Neuronal stem cell (in vitro differentiated cells): ENCODE data around the gene IGSF9.

Experiments used
- DNase-seq: peaks from one replicate; pipeline ENCODE4 v3.0.0-alpha.2; 2013; ENCODE audit warnings: low spot score
- H2AFZ ChIP-seq: one replicate; pipeline ENCODE4 v1.6.1; 2013; ENCODE audit warnings: mild to moderate bottlenecking, low read length, inconsistent platforms
- H2AK5ac ChIP-seq: 2 replicates; pipeline ENCODE4 v1.6.1; 2013; ENCODE audit warnings: low read depth, mild to moderate bottlenecking, inconsistent platforms, low read length, moderate library complexity, mixed read lengths
- H2BK120ac ChIP-seq: 2 replicates; pipeline ENCODE4 v1.6.1; 2013; ENCODE audit warnings: low read depth, mild to moderate bottlenecking, inconsistent platforms, low read length, moderate library complexity, mixed read lengths
- H2BK12ac ChIP-seq: one replicate; pipeline ENCODE4 v1.6.1; 2013; ENCODE audit warnings: low read length, inconsistent platforms
- H2BK15ac ChIP-seq: 2 replicates; pipeline ENCODE4 v1.6.1; 2013; ENCODE audit warnings: mild to moderate bottlenecking, low read length, inconsistent platforms, mixed read lengths
- H2BK5ac ChIP-seq: one replicate; pipeline ENCODE4 v1.6.1; 2013; ENCODE audit warnings: inconsistent platforms, mild to moderate bottlenecking, low read length, moderate library complexity
- H3K14ac ChIP-seq: one replicate; pipeline ENCODE4 v1.6.1; 2013; ENCODE audit warnings: low read length, inconsistent platforms
- H3K18ac ChIP-seq: 2 replicates; pipeline ENCODE4 v1.6.1; 2013; ENCODE audit warnings: low read length, inconsistent platforms
- H3K23ac ChIP-seq: 2 replicates; pipeline ENCODE4 v1.6.1; 2013; ENCODE audit warnings: low read depth, mild to moderate bottlenecking, mixed read lengths, low read length, inconsistent platforms; ENCODE audit not compliant: poor library complexity
- H3K27ac ChIP-seq: replicated peaks from 3 replicates; pipeline ENCODE4 v1.5.1; 2013; ENCODE audit warnings: low read length, inconsistent platforms
- H3K27me3 ChIP-seq, 3 experiments: 2 replicates each; pipeline ENCODE4 v1.6.1; 2013; ENCODE audit warnings: low read length in 3 of 3, mild to moderate bottlenecking in 2 of 3, inconsistent platforms in 1 of 3, low read depth in 1 of 3, mixed read lengths in 1 of 3, moderate library complexity in 1 of 3; ENCODE audit not compliant: control insufficient read depth in 3 of 3, insufficient read depth in 3 of 3
- H3K36me3 ChIP-seq, 2 donors: replicated peaks in 1 of 2; 2 replicates each; pipeline ENCODE4 v1.6.1; 2013; ENCODE audit warnings: low read length in 2 of 2; ENCODE audit not compliant: control insufficient read depth in 2 of 2, insufficient read depth in 2 of 2
- H3K4ac ChIP-seq: 2 replicates; pipeline ENCODE4 v1.6.1; 2013; ENCODE audit warnings: inconsistent platforms, mild to moderate bottlenecking, low read length, moderate library complexity
- H3K4me1 ChIP-seq, 2 donors: 1 replicate in 1 of 2; 2 replicates in 1 of 2; pipeline ENCODE4 v1.6.1; 2013; ENCODE audit warnings: low read length in 2 of 2, low read depth in 1 of 2; ENCODE audit not compliant: control insufficient read depth in 2 of 2, insufficient read depth in 1 of 2
- H3K4me2 ChIP-seq: one replicate; pipeline ENCODE4 v1.6.1; 2013; ENCODE audit warnings: mild to moderate bottlenecking, low read length, inconsistent platforms; ENCODE audit not compliant: insufficient read depth, poor library complexity, severe bottlenecking
- H3K4me3 ChIP-seq, 2 donors: 2 replicates each; pipeline ENCODE4 v1.5.1; 2013; ENCODE audit warnings: low read length in 2 of 2, mild to moderate bottlenecking in 2 of 2, inconsistent platforms in 1 of 2, moderate library complexity in 1 of 2
- H3K79me1 ChIP-seq: one replicate; pipeline ENCODE4 v1.6.1; 2013; ENCODE audit warnings: low read depth, mild to moderate bottlenecking, inconsistent platforms, low read length, moderate library complexity
- H3K9ac ChIP-seq: one replicate; pipeline ENCODE4 v1.6.1; 2013; ENCODE audit warnings: mild to moderate bottlenecking, low read depth, low read length, inconsistent platforms; ENCODE audit not compliant: poor library complexity
- H3K9me3 ChIP-seq, 2 donors: replicated peaks in 1 of 2; 2 replicates each; pipeline versions ENCODE3 to v1.6.1; 2013; ENCODE audit warnings: low read length in 2 of 2, mild to moderate bottlenecking in 2 of 2, inconsistent platforms in 1 of 2, low read depth in 1 of 2, mixed read lengths in 1 of 2, moderate library complexity in 1 of 2; ENCODE audit not compliant: control insufficient read depth in 2 of 2, insufficient read depth in 1 of 2
- H4K8ac ChIP-seq: one replicate; pipeline ENCODE4 v1.6.1; 2013; ENCODE audit warnings: low read depth, mild to moderate bottlenecking, inconsistent platforms, low read length, moderate library complexity
- H4K91ac ChIP-seq: one replicate; pipeline ENCODE4 v1.6.1; 2013; ENCODE audit warnings: low read length, low read depth, mild to moderate bottlenecking, inconsistent platforms; ENCODE audit not compliant: poor library complexity
- WGBS, 2 donors: extraction: QIAGEN DNeasy Blood & Tissue Kit; methylation state at CpG; one replicate each; pipeline ENCODE4 v1.1.7; 2013; ENCODE audit warnings: missing lambda C conversion rate in 2 of 2, mixed read lengths in 1 of 2; ENCODE audit not compliant: insufficient read length in 2 of 2, insufficient replicate concordance in 1 of 2; ENCODE audit errors: extremely low coverage in 2 of 2; 5-methylcytosine and 5-hydroxymethylcytosine counted together

The IGSF9 gene

DNA sequence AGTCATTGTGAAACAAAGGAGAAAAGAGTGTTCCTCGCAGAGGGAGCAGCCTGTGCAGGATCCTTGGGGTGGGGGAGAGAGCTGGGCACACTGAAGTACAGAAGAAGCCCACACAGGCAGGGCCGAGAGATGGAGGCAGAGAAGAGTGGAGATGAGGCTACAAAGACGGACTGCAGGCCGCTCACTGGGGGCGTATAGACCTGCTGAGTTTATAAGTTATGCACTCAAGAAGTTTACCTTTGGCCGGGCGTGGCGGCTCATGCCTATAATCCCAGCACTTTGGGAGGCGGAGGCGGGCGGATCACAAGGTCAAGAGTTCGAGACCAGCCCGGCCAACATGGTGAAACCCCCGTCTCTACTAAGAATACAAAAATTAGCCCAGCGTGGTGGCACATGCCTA is 16.2 kb upstream of the IGSF9 start:
- no peak overlapping the region for H3K18ac ChIP-seq
- DNase-seq = no peak
- H2BK5ac ChIP-seq = no peak overlapping the region
- no peak overlapping the region for H4K91ac ChIP-seq
- H3K27me3 ChIP-seq = peaks cover 0 to 32% (median 0%) of the 10 kb centered on the region in 3 experiments
- no peak overlapping the region for H3K4me3 ChIP-seq
- peaks cover 0 to 6% of the 10 kb centered on the region in 2 donors for H3K4me1 ChIP-seq
- no peaks in the 10 kb centered on the region for H3K79me1 ChIP-seq
- H2BK120ac ChIP-seq = no peak overlapping the region
- no peak overlapping the region for H3K23ac ChIP-seq
- WGBS, 2 donors = no CpG with 5 or more reads among the region's 15 CpGs
- no peak overlapping the region for H2AFZ ChIP-seq
- no peak overlapping the region for H4K8ac ChIP-seq
- H3K36me3 ChIP-seq = no peaks in the 10 kb centered on the region
- H2BK15ac ChIP-seq = no peak overlapping the region
- H3K4me2 ChIP-seq = no peak overlapping the region
- no peak overlapping the region for H2AK5ac ChIP-seq
- H3K9ac ChIP-seq = no peak overlapping the region
- no peak overlapping the region for H3K14ac ChIP-seq
- H3K4ac ChIP-seq = no peak overlapping the region
- H3K9me3 ChIP-seq = no peaks in the 10 kb centered on the region
- H2BK12ac ChIP-seq = no peak overlapping the region
- no peak overlapping the region for H3K27ac ChIP-seq

DNA sequence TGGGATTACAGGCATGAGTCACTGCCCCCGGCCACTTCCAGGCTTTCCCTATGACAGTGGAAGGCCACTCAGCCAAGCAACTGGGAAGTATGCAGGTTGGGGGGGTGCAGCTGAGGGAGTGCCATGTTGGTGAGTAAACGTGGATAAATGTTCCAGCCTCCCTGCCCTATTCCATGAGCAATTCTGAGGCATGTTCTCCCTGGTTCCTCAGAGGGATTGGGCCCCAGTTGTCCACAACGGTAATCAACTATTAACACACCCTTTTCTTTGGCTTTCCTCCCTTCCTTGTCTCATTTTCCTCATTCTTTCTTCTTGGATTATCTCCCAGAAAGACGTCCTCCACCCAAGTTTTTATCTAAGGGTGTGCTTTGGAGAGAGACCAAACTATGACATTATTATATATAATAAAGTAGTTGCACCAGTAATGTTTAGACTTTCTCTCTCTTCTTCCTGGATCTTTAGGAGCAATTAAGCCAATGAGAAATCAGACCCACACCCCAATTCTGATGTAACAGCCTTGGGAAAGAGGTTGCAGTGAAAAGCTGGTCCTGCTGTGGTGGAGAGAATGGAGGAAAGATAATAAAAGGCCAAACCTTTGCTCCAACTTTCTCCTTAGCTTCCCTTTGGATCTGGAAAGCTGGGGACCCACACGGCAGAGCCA is 15.4 kb upstream of the IGSF9 start:
- Histone ChIP-seq H2AFZ (no peak overlapping the region), H3K9ac (no peak overlapping the region), H2BK120ac (no peak overlapping the region), H4K91ac (no peak overlapping the region), H3K4me3 (no peak overlapping the region), H3K18ac (no peak overlapping the region), H4K8ac (no peak overlapping the region), H3K14ac (no peak overlapping the region), H2BK12ac (no peak overlapping the region), H2AK5ac (no peak overlapping the region), H2BK5ac (no peak overlapping the region), H3K4me2 (no peak overlapping the region), H3K36me3 (no peaks in the 10 kb centered on the region), H3K9me3 (no peaks in the 10 kb centered on the region), H2BK15ac (no peak overlapping the region), H3K4me1 (peaks cover 0 to 6% of the 10 kb centered on the region in 2 donors), H3K27ac (no peak overlapping the region), H3K23ac (no peak overlapping the region), H3K4ac (no peak overlapping the region), H3K27me3 (peaks cover 0 to 35% (median 0%) of the 10 kb centered on the region in 3 experiments), H3K79me1 (no peaks in the 10 kb centered on the region)
- WGBS, 2 donors = no CpG with 5 or more reads among the region's 5 CpGs
- DNase-seq = no peak

DNA sequence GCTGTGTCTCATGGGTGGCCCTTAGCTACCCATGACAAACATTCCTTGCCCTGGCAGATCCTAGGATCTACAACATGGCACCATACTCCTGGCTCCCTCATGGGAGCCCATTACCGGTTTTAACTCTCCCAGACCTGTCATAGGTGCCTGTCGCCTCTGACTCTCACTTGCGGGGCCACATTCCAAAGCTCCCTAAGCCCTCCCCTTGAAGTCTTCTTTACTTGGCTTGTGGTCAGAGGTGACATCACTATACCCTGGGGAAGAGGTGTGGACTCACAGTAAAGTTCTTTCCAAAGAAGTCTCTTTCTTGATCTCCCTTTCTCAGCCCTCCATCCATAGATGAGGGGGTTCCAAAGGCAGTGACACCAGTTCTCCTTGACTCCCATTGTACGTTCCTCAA is 14.0 kb upstream of the IGSF9 start:
- H2AK5ac ChIP-seq = peak overlapping the region; percentile 7
- H2BK15ac ChIP-seq = no peak overlapping the region
- no peak overlapping the region for H3K14ac ChIP-seq
- peaks cover 0 to 6% of the 10 kb centered on the region in 2 donors for H3K4me1 ChIP-seq
- no CpG with 5 or more reads among the region's 4 CpGs for WGBS, 2 donors
- H2AFZ ChIP-seq = no peak overlapping the region
- no peak overlapping the region for H2BK120ac ChIP-seq
- no peak overlapping the region for H4K8ac ChIP-seq
- H3K9ac ChIP-seq = no peak overlapping the region
- no peak overlapping the region for H3K27ac ChIP-seq
- H3K9me3 ChIP-seq = no peaks in the 10 kb centered on the region
- H3K4ac ChIP-seq = no peak overlapping the region
- H3K36me3 ChIP-seq = no peaks in the 10 kb centered on the region
- H3K4me2 ChIP-seq = no peak overlapping the region
- no peak overlapping the region for H2BK5ac ChIP-seq
- H4K91ac ChIP-seq = no peak overlapping the region
- H3K23ac ChIP-seq = no peak overlapping the region
- DNase-seq = no peak
- H3K27me3 ChIP-seq = peaks cover 0 to 28% (median 0%) of the 10 kb centered on the region in 3 experiments
- H2BK12ac ChIP-seq = no peak overlapping the region
- no peak overlapping the region for H3K18ac ChIP-seq
- H3K79me1 ChIP-seq = no peaks in the 10 kb centered on the region
- no peak overlapping the region for H3K4me3 ChIP-seq

DNA sequence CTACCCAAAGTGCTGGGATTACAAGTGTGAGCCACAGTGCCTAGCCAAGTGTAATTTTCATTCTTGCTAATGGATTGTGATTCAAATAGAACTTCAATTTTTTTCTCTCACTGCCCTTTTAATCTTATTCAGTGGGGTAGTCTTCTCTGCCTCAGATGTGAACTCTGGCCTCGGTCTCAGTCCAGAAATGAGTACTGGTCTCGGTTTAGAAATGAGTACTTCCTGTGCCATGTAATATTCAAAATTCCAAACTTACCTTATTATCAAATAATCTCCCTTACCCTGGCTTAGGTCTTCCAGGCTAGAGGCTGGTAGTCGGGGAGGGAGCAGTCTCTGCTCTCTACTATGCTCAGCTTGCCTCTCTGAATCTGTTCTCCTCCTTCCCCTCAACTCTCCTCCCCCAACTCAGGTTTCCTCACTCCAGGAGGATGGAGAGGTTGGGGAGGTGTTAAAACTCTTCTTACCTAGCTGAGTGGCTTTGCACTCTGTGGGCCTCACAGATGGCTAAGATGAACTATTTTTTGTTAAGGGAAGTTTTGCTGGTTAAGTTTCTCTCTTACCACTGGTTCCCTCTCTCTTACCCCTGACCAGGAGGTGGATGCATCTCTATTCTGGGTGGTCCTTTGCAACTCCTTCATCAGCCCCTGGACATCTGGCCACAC is 13.4 kb upstream of the IGSF9 start:
- Histone ChIP-seq H3K36me3 (no peaks in the 10 kb centered on the region), H3K9me3 (no peaks in the 10 kb centered on the region), H2BK15ac (no peak overlapping the region), H3K18ac (no peak overlapping the region), H3K27ac (no peak overlapping the region), H4K91ac (no peak overlapping the region), H3K23ac (no peak overlapping the region), H3K4me1 (peaks cover 0 to 2% of the 10 kb centered on the region in 2 donors), H2AK5ac (no peak overlapping the region), H2AFZ (no peak overlapping the region), H3K14ac (no peak overlapping the region), H3K79me1 (no peaks in the 10 kb centered on the region), H2BK120ac (no peak overlapping the region), H3K9ac (no peak overlapping the region), H3K4me3 (no peak overlapping the region), H2BK5ac (no peak overlapping the region), H3K27me3 (peaks cover 0 to 29% (median 0%) of the 10 kb centered on the region in 3 experiments), H2BK12ac (no peak overlapping the region), H3K4me2 (no peak overlapping the region), H4K8ac (no peak overlapping the region), H3K4ac (no peak overlapping the region)
- no peak for DNase-seq
- whole genome bisulfite sequencing, 2 donors = no CpG with 5 or more reads among the region's 3 CpGs
